Prostate gland (tissue), 2 donors: Measurements from ENCODE around the gene SCAMP1. TPM values are rescaled to one million over a fixed set of nuclear protein-coding genes. Genes with fewer than 3 reads are reported as not detected.

Source experiments
- DNase-seq: peaks from one replicate; pipeline ENCODE4 v3.0.0-alpha.2; 2019; ENCODE audit warnings: low spot score
- H3K27ac ChIP-seq, 2 donors: fragments of 200-600 bp; sonication (generic); 2 replicates each; pipeline ENCODE4 v1.5.1; 2017 to 2019
- H3K27me3 ChIP-seq: fragments of 200-600 bp; sonication (generic); replicated peaks from 2 replicates; pipeline ENCODE4 v1.5.1; 2019; ENCODE audit not compliant: insufficient read depth
- H3K36me3 ChIP-seq, 2 donors: fragments of 200-600 bp; sonication (generic); 1 replicate in 1 of 2; 2 replicates in 1 of 2; pipeline versions ENCODE4 v1.5.1 to v1.8.1; 2017 to 2019
- H3K4me1 ChIP-seq: fragments of 200-600 bp; sonication (generic); replicated peaks from 2 replicates; pipeline ENCODE4 v1.5.1; 2019
- H3K4me3 ChIP-seq, 2 donors: fragments of 200-600 bp; sonication (generic); 2 replicates each; pipeline ENCODE4 v1.5.1; 2017 to 2019
- H3K9me3 ChIP-seq: fragments of 200-600 bp; sonication (generic); 2 replicates; pipeline ENCODE4 v1.5.1; 2017
- POLR2A ChIP-seq: fragments of 450-650 bp; IDR thresholded peaks from one replicate; pipeline ENCODE4 v1.6.1; 2016; ENCODE audit warnings: antibody characterized with exemption, mild to moderate bottlenecking
- POLR2AphosphoS5 ChIP-seq: sonication (generic); formaldehyde crosslinking; IDR thresholded peaks from one replicate; pipeline ENCODE4 v1.6.1; 2017; ENCODE audit warnings: antibody characterized with exemption
- WGBS: methylation state at CpG from one replicate; pipeline ENCODE4 v1.1.5; 2018; 5-methylcytosine and 5-hydroxymethylcytosine counted together
- intact Hi-C: fragments of 100-400 bp; cut with DNase I; formaldehyde crosslinking; loops from one replicate; pipeline ENCODE4 v1.14.2; 2022
- total RNA-seq, 2 donors: library from RNA; depleted of rRNA; stranded (reverse); fragments of >200 nt; gene quantifications; one replicate each; pipeline ENCODE4 v1.1.0, GENCODE V29; 2016
- TF ChIP-seq, protein P1 (sequence below), 4 experiments: fragments of 200-600 bp in 2 of 4; fragments of 450-650 bp in 2 of 4; sonication (generic) in 2 of 4; IDR thresholded peaks; 1 replicate in 3 of 4; 2 replicates in 1 of 4; pipeline ENCODE4 v1.5.1; 2016 to 2019; ENCODE audit warnings: antibody characterized with exemption in 4 of 4, mild to moderate bottlenecking in 2 of 4, moderate library complexity in 2 of 4

The SCAMP1 gene
- total RNA-seq, 2 donors from 2014 or later = 39.0 to 41.0 TPM

DNA sequence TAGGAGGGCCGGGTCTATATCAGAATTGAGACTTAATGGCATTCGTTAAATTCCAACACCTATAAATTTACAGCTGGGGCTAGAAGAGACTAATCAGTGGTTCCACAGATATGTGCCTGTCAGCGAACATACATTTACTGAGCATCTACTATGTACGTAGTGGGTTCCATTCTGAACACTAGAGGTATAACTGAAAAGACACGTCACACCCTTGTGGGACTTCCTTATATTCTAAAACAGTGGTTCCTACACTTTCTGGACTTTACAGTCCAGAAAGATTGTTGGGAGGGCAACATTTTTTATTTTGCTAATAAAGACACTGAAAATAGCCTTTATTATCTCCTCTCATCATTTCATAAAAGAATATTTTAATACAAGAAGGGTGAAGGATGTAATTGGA lies 140.5 kb downstream of the SCAMP1 start:
- no peaks in the 10 kb centered on the region for H3K9me3 ChIP-seq
- intact Hi-C loops = no loop called here
- H3K4me3 ChIP-seq = no peak overlapping the region
- no peaks in the 10 kb centered on the region for H3K27me3 ChIP-seq
- 89% methylated on average over 5 of the region's 5 CpGs for WGBS
- H3K27ac ChIP-seq = no peak overlapping the region
- no peaks in the 10 kb centered on the region for H3K4me1 ChIP-seq
- no peak for TF ChIP-seq POLR2AphosphoS5
- TF ChIP-seq, protein P1, sequence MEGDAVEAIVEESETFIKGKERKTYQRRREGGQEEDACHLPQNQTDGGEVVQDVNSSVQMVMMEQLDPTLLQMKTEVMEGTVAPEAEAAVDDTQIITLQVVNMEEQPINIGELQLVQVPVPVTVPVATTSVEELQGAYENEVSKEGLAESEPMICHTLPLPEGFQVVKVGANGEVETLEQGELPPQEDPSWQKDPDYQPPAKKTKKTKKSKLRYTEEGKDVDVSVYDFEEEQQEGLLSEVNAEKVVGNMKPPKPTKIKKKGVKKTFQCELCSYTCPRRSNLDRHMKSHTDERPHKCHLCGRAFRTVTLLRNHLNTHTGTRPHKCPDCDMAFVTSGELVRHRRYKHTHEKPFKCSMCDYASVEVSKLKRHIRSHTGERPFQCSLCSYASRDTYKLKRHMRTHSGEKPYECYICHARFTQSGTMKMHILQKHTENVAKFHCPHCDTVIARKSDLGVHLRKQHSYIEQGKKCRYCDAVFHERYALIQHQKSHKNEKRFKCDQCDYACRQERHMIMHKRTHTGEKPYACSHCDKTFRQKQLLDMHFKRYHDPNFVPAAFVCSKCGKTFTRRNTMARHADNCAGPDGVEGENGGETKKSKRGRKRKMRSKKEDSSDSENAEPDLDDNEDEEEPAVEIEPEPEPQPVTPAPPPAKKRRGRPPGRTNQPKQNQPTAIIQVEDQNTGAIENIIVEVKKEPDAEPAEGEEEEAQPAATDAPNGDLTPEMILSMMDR (IDR thresholded peaks at IDR 0.05) = no peak
- TF ChIP-seq POLR2A = no peak
- no peak for DNase-seq
- H3K36me3 ChIP-seq = no peaks in the 10 kb centered on the region

DNA sequence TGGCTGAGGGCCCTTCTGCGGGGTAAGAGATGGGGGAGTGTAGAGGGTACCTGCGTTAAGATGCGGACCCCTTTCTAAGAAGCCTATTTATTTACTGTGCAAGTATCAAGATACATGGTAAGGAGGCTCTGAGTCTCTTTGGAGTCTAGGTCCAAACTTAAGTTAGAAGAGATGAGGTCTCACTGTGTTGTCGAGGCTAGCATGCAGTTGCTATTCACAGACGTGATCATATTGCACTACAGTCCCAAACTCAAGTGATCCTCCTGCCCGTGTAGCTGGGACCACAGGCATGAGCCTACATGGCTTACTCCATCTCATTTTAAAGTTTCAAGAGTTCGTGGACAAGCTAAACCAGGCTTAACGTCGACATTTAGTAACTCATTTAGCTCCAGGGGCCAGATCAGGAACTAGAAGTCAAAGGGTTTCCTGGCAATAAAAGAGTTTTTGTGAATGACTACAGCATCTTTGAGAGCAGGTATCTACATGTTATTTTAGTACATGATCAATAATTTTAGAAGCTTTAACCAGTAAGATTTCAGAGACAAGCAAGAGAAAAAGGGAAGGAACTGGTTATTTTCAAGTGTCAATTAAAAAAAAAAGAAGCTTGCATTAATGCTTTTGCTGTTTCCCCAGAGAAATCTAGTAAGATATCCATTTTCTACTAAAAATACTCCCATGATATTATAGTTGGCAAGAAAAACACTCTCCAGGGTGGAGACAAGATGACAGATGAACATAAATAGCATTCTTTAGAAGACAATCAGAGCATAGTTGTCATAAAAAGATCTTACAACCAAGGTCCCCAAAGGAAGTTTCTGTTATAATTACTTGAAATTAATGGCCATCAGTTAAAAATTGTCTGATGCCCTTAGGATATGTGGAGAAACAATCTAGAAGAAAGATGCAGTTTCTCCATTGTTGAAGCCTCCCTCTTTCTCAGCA lies 141.3 kb downstream of the SCAMP1 start:
- TF ChIP-seq POLR2AphosphoS5 (no peak), POLR2A (no peak)
- TF ChIP-seq, protein P1 (IDR thresholded peaks at IDR 0.05) = no peak
- Histone ChIP-seq H3K4me1 (no peaks in the 10 kb centered on the region), H3K9me3 (no peaks in the 10 kb centered on the region), H3K36me3 (no peaks in the 10 kb centered on the region), H3K27ac (no peak overlapping the region), H3K27me3 (no peaks in the 10 kb centered on the region), H3K4me3 (no peak overlapping the region)
- 51% methylated on average over 9 of the region's 9 CpGs for WGBS
- no peak for DNase-seq
- intact Hi-C loops = no loop called here

DNA sequence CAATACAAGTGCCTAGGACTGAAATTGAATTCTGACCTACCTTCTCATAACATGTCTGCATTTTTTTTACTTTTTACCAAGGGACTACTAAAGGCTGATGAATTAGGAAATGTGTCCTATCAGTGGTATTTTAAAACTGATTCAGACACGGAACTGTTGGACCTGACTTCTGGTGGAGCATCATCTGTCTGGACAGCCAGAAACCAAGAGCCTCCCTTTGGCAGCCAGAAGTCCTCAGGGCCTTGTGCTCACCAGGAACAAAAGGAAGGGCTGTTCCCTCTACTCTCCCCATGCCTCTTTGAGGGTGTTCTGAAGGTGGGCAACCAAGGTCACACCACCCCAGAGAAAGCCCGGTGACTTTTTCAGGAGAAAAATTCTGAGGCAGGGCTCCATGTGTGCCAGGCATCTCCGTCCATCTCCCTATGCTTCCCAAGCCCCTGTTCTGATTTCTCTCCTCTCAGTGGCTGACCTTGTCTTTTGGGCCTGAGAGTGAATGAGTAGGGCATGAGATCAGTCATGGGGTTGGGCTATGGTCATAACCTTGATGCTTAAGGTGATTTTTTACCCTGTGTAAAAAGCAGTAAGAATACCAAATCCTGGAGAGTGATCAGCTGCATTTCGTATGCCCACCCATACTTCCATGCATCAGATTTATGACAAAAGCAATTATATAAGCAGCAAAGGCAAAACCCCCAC lies 143.7 kb downstream of the SCAMP1 start:
- intact Hi-C loops = no loop called here
- Histone ChIP-seq H3K27me3 (no peaks in the 10 kb centered on the region), H3K4me3 (no peak overlapping the region), H3K9me3 (no peaks in the 10 kb centered on the region), H3K27ac (peak overlapping the region in 1 of 2 donors; percentile 28), H3K4me1 (no peaks in the 10 kb centered on the region), H3K36me3 (no peaks in the 10 kb centered on the region)
- TF ChIP-seq POLR2A (no peak), POLR2AphosphoS5 (no peak)
- TF ChIP-seq, protein P1 (IDR thresholded peaks at IDR 0.05) = no peak
- DNase-seq = no peak
- WGBS = 74% methylated on average over 4 of the region's 4 CpGs

DNA sequence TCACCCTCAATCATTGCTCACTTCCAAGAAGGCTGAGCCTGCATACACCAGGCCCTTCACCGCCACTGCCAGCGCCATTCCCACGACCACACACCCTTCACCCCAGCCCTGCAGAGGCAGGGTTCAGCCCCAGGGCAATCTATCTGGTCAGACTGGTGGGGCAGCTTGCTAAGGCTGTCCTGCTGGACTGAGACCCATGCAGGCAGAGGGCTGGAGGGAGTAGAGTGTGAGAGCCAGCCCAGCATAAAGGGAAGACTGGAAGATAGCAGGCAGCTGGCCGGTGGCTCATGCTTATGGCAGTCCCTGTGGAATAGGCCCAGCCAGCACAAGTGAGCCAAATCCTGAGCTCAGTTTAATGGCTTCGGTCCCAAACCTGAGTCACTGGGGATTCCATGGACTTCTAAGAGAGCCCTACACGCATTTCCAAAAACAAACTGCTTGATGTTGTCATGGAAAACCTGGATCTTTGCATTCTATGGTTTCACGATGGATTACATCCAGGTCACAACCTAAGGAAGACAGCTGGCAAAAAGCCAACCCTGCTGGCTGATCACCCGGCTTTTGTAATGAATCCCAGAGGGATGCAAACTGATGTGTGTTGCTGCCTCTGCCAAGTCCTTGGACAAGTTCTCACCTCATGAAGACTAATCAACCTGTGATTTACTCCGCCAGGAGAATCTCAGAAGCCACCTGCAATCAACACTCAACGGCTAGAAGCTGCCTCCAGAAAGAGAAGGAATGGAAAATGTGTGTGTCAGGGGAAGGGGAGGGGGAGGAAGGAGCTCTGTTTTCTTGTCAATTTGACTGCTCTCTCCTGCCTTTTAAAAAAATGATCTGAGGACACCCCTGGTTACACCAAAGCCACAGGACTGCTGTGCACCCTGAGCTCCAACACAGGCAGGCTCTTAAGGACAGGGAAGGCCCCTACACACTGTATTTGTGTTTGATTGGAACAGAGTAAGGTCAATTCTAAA lies 144.6 kb downstream of the SCAMP1 start:
- intact Hi-C loops = no loop called here

More for the DNA sequence above, 144.6 kb downstream of the SCAMP1 start:
- H3K36me3 ChIP-seq = no peaks in the 10 kb centered on the region
- H3K9me3 ChIP-seq = no peaks in the 10 kb centered on the region
- WGBS = 15% methylated on average over 10 of the region's 10 CpGs
- TF ChIP-seq, protein P1 (IDR thresholded peaks at IDR 0.05) = no peak
- TF ChIP-seq POLR2A (no peak), POLR2AphosphoS5 (peak; percentile 44)
- peak overlapping the region; percentile 15 to 28 for H3K27ac ChIP-seq
- DNase-seq = peak; percentile 56
- no peaks in the 10 kb centered on the region for H3K27me3 ChIP-seq
- no peak overlapping the region for H3K4me3 ChIP-seq
- no peaks in the 10 kb centered on the region for H3K4me1 ChIP-seq
